ENCODE results near the gene SND1. TPM values are rescaled to one million over a fixed set of nuclear protein-coding genes. Genes with fewer than 3 reads are reported as not detected.

SND1 gene
- total RNA-seq, 1 experiment from 2014 or later = 218 TPM

GRCh38 chr7:127896659-127897058 is 244.7 kb downstream of the SND1 start:
- peaks cover 3% of the 10 kb centered on the region for H3K79me1 ChIP-seq (ENCODE audit: insufficient read depth, low read depth, low read length, poor library complexity, severe bottlenecking)
- H3K18ac ChIP-seq (ENCODE audit: insufficient read length, low read depth, low read length) = no peak overlapping the region
- no peak overlapping the region for H2BK15ac ChIP-seq (ENCODE audit: low read depth, low read length)
- H3K4me1 ChIP-seq (ENCODE audit: insufficient read depth, low read length) = peaks cover 21% of the 10 kb centered on the region
- H2AFZ ChIP-seq (ENCODE audit: low read length) = no peak overlapping the region
- no peak overlapping the region for H3K4me2 ChIP-seq (ENCODE audit: insufficient read depth, insufficient read length, low read length)
- Mint-ChIP-seq H3K27ac (no peak overlapping the region), H3K36me3 (ENCODE audit: insufficient read depth in 1 of 3, low read depth in 3 of 3) (peaks cover 7 to 17% (median 8%) of the 10 kb centered on the region in 3 experiments; a peak in 5 of 7 replicates), H3K4me1 (peaks cover 32 to 33% of the 10 kb centered on the region in 2 experiments), H3K9me3 (no peaks in the 10 kb centered on the region), H3K27me3 (ENCODE audit: low read depth) (no peaks in the 10 kb centered on the region), H3K4me3 (no peak overlapping the region)
- H4K8ac ChIP-seq (replicated peaks; ENCODE audit: insufficient read length, low read depth, low read length) = no peak overlapping the region
- H3K56ac ChIP-seq (ENCODE audit: insufficient read length, low read depth, low read length) = no peak overlapping the region
- no peak overlapping the region for H2BK12ac ChIP-seq (ENCODE audit: insufficient read length, low read depth, low read length)
- no peaks in the 10 kb centered on the region; the same call in 1 of the 2 replicates for H3K27me3 ChIP-seq (ENCODE audit: insufficient read depth, low read length)
- peaks cover 1% of the 10 kb centered on the region; the same call in 1 of the 2 replicates for H3K79me2 ChIP-seq (ENCODE audit: insufficient read depth, low read length)
- H3K23me2 ChIP-seq (ENCODE audit: insufficient read length, low read depth, low read length, poor library complexity, severe bottlenecking) = no peaks in the 10 kb centered on the region
- no peak overlapping the region for H3K23ac ChIP-seq (ENCODE audit: insufficient read length, low read depth, low read length)
- H2BK120ac ChIP-seq (ENCODE audit: low read depth, low read length, poor library complexity, severe bottlenecking) = no peak overlapping the region
- no peak overlapping the region for H3K14ac ChIP-seq (ENCODE audit: insufficient read depth, low read length)
- H4K20me1 ChIP-seq (ENCODE audit: control insufficient read depth, insufficient read depth, insufficient read length) = no peaks in the 10 kb centered on the region
- H2BK20ac ChIP-seq (ENCODE audit: low read depth, low read length, poor library complexity, severe bottlenecking) = no peak overlapping the region
- no peak overlapping the region for H4K91ac ChIP-seq (ENCODE audit: insufficient read length, low read depth, low read length)
- no peak overlapping the region for H3K9ac ChIP-seq (ENCODE audit: extremely low read depth, insufficient read length, low read length)
- no peak for TF ChIP-seq CTCF (conservative IDR thresholded peaks at IDR 0.05)
- no peak overlapping the region for H3K27ac ChIP-seq (ENCODE audit: insufficient read length, low read depth, low read length)
- no peaks in the 10 kb centered on the region for H3K9me3 ChIP-seq (ENCODE audit: control insufficient read depth, low read depth, low read length)
- H3T11ph ChIP-seq (ENCODE audit: low read length) = no peak overlapping the region
- H3K4ac ChIP-seq (ENCODE audit: low read depth, low read length) = no peak overlapping the region
- H4K5ac ChIP-seq (ENCODE audit: insufficient read length, low read depth, low read length) = no peak overlapping the region
- WGBS (ENCODE audit: extremely low coverage, insufficient read length, low lambda C conversion rate) = no CpG with 5 or more reads among the region's 5 CpGs
- no peak for DNase-seq
- no peak overlapping the region for H2AK5ac ChIP-seq (ENCODE audit: insufficient read length, low read length)
- no peak overlapping the region for H2BK5ac ChIP-seq (ENCODE audit: insufficient read length, low read length)

Data from H9 (cell line).